Immature natural killer cell (primary cell): ENCODE measurements around the gene NRTN. TPM values are rescaled to one million over a fixed set of nuclear protein-coding genes. Genes with fewer than 3 reads are reported as not detected.
"Not testable (repeated sequence)": the region's sequence is repeated elsewhere in the genome, so short reads cannot be mapped to it uniquely, and the experiment has no call there.

ENCODE experiments used
- DNase-seq, 3 donors: peaks; one replicate each; pipeline ENCODE4 v3.0.0; 2022; ENCODE audit warnings: mixed read lengths in 1 of 3
- H3K27ac Mint-ChIP-seq, 6 donors: one replicate each; pipeline ENCODE4 v1.8.0; 2020; ENCODE audit warnings: mixed read lengths in 6 of 6, mild to moderate bottlenecking in 5 of 6, inconsistent platforms in 4 of 6, moderate library complexity in 3 of 6
- H3K27me3 Mint-ChIP-seq, 3 donors: one replicate each; pipeline ENCODE4 v1.8.0; 2020 to 2021; ENCODE audit warnings: low read depth in 3 of 3, mild to moderate bottlenecking in 3 of 3, mixed read lengths in 3 of 3, moderate library complexity in 3 of 3, inconsistent platforms in 1 of 3
- H3K36me3 Mint-ChIP-seq, 3 donors: one replicate each; pipeline ENCODE4 v1.8.0; 2020; ENCODE audit warnings: mixed read lengths in 3 of 3, inconsistent platforms in 2 of 3, mild to moderate bottlenecking in 2 of 3
- H3K4me1 Mint-ChIP-seq, 2 donors: one replicate each; pipeline ENCODE4 v1.8.0; 2020; ENCODE audit warnings: inconsistent platforms in 2 of 2, mild to moderate bottlenecking in 2 of 2, mixed read lengths in 2 of 2, moderate library complexity in 1 of 2
- H3K4me3 Mint-ChIP-seq, 5 donors: one replicate each; pipeline ENCODE4 v1.8.0; 2020; ENCODE audit warnings: mild to moderate bottlenecking in 5 of 5, mixed read lengths in 5 of 5, inconsistent platforms in 3 of 5, moderate library complexity in 3 of 5
- H3K9me3 Mint-ChIP-seq, 6 donors: one replicate each; pipeline ENCODE4 v1.8.0; 2020; ENCODE audit warnings: mild to moderate bottlenecking in 6 of 6, mixed read lengths in 6 of 6, inconsistent platforms in 4 of 6, moderate library complexity in 3 of 6
- polyA plus RNA-seq, 3 donors: library from polyadenylated mRNA; unstranded; fragments of 300-500 nt; fragmentation: Illumina TruSeq; gene quantifications; one replicate each; pipeline ENCODE4 v1.2.3, GENCODE V29; 2021

NRTN gene
- polyA plus RNA-seq, 3 donors from 2014 or later = 0.56 TPM; not detected in 2

GRCh38 chr19:5864725-5865486 is 60.0 kb downstream of the NRTN start:
- Mint-ChIP-seq H3K27me3 (peaks cover 7 to 14% (median 13%) of the 10 kb centered on the region in 3 donors), H3K9me3 (no peaks in the 10 kb centered on the region), H3K36me3 (no peaks in the 10 kb centered on the region), H3K27ac (peak overlapping the region; percentile 83 to 99 (median 96)), H3K4me1 (peaks cover 18 to 21% of the 10 kb centered on the region in 2 donors), H3K4me3 (peak overlapping the region; percentile 47 to 88 (median 76))
- peak; percentile 49 to 79 (median 70) for DNase-seq

- Mint-ChIP-seq H3K4me1 (peaks cover 18 to 21% of the 10 kb centered on the region in 2 donors), H3K27ac (peak overlapping the region; percentile 83 to 99 (median 96)), H3K4me3 (peak overlapping the region; percentile 62 to 88 (median 75)), H3K36me3 (no peaks in the 10 kb centered on the region), H3K9me3 (no peaks in the 10 kb centered on the region), H3K27me3 (peaks cover 7 to 14% (median 13%) of the 10 kb centered on the region in 3 donors)
- DNase-seq = peak; percentile 55 to 85 (median 76)
Observed at GRCh38 chr19:5865772-5866171, 60.9 kb downstream of the NRTN start.

- Mint-ChIP-seq H3K4me3 (no peak overlapping the region), H3K4me1 (peaks cover 18 to 21% of the 10 kb centered on the region in 2 donors), H3K27ac (peak overlapping the region in 5 of 6 donors; percentile 75 to 93 (median 86)), H3K9me3 (no peaks in the 10 kb centered on the region), H3K36me3 (no peaks in the 10 kb centered on the region), H3K27me3 (peaks cover 7 to 13% (median 12%) of the 10 kb centered on the region in 3 donors)
- DNase-seq = no peak
Observed at GRCh38 chr19:5867201-5868136, 62.6 kb downstream of the NRTN start.

- Mint-ChIP-seq H3K36me3 (no peaks in the 10 kb centered on the region), H3K4me3 (no peak overlapping the region), H3K27ac (peak overlapping the region in 1 of 6 donors; percentile 23), H3K4me1 (peaks cover 1% of the 10 kb centered on the region in 2 donors), H3K9me3 (no peaks in the 10 kb centered on the region), H3K27me3 (peaks cover 1 to 3% (median 1%) of the 10 kb centered on the region in 3 donors)
- DNase-seq = no peak
Observed at GRCh38 chr19:5870986-5871394, 66.1 kb downstream of the NRTN start.

- peaks cover 0 to under 1% (median 0%) of the 10 kb centered on the region in 3 donors for H3K27me3 Mint-ChIP-seq
- no peak overlapping the region for H3K4me3 Mint-ChIP-seq
- no peaks in the 10 kb centered on the region for H3K9me3 Mint-ChIP-seq
- H3K36me3 Mint-ChIP-seq = no peaks in the 10 kb centered on the region
- no peak overlapping the region for H3K27ac Mint-ChIP-seq
- H3K4me1 Mint-ChIP-seq = no peaks in the 10 kb centered on the region
- DNase-seq = no peak
Observed at GRCh38 chr19:5873617-5874199, 68.8 kb downstream of the NRTN start.

- not testable (repeated sequence) for H3K4me3 Mint-ChIP-seq, H3K36me3 Mint-ChIP-seq, H3K9me3 Mint-ChIP-seq, DNase-seq, H3K27me3 Mint-ChIP-seq, H3K4me1 Mint-ChIP-seq
- peak overlapping the region in 1 of 6 donors; percentile 71 for H3K27ac Mint-ChIP-seq
Observed at GRCh38 chr19:5874496-5874895, 69.6 kb downstream of the NRTN start.

- no peaks in the 10 kb centered on the region for H3K36me3 Mint-ChIP-seq
Observed at GRCh38 chr19:5877427-5877826, 72.6 kb downstream of the NRTN start.

GRCh38 chr19:5877882-5878281 is 73.0 kb downstream of the NRTN start:
- peaks cover 1 to 2% (median 2%) of the 10 kb centered on the region in 3 donors for H3K27me3 Mint-ChIP-seq
- H3K9me3 Mint-ChIP-seq = no peaks in the 10 kb centered on the region
- H3K4me3 Mint-ChIP-seq = no peak overlapping the region
- H3K27ac Mint-ChIP-seq = no peak overlapping the region
- no peaks in the 10 kb centered on the region for H3K36me3 Mint-ChIP-seq
- no peak for DNase-seq
- H3K4me1 Mint-ChIP-seq = no peaks in the 10 kb centered on the region

More at GRCh38 chr19:5877427-5877826, 72.6 kb downstream of the NRTN start:
- DNase-seq = no peak
- Mint-ChIP-seq H3K9me3 (no peaks in the 10 kb centered on the region), H3K27ac (no peak overlapping the region), H3K27me3 (peaks cover 1 to 2% (median 2%) of the 10 kb centered on the region in 3 donors), H3K4me1 (no peaks in the 10 kb centered on the region), H3K4me3 (no peak overlapping the region)

Other genes with a start within 250 kb of the NRTN start
- gene TINCR, start 237.1 kb upstream of the NRTN start, polyA plus RNA-seq = under 1 TPM in 1 of 3 donors, not detected in 2; 0.06 TPM
- gene SAFB2, start 182.3 kb upstream of the NRTN start, polyA plus RNA-seq = 10 to 100 TPM; 12.8 to 43.4 (median 19.6) TPM
- gene SAFB, start 182.0 kb upstream of the NRTN start, polyA plus RNA-seq = 100 to 1,000 TPM in 1 of 3 donors, 10 to 100 TPM in 1, 1 to 10 TPM in 1; 6.4 to 103 (median 29.6) TPM
- 100 to 1,000 TPM in 1 of 3 donors, 10 to 100 TPM in 2; 85.1 to 134 (median 98.2) TPM for gene MICOS13, start 124.6 kb upstream of the NRTN start, polyA plus RNA-seq
- gene HSD11B1L, start 124.0 kb upstream of the NRTN start, polyA plus RNA-seq = 1 to 10 TPM; 2.0 to 3.1 (median 2.5) TPM
- gene RPL36, start 114.8 kb upstream of the NRTN start, polyA plus RNA-seq = 1,000 to 10,000 TPM in 1 of 3 donors, 100 to 1,000 TPM in 2; 550 to 1,524 (median 935) TPM
- gene LONP1, start 84.9 kb upstream of the NRTN start, polyA plus RNA-seq = 10 to 100 TPM in 2 of 3 donors, 1 to 10 TPM in 1; 8.4 to 24.2 (median 11.3) TPM
- not detected for gene CATSPERD, start 84.4 kb upstream of the NRTN start, polyA plus RNA-seq
- not detected for gene PRR22, start 20.3 kb upstream of the NRTN start, polyA plus RNA-seq
- 10 to 100 TPM; 21.2 to 42.5 (median 33.4) TPM for gene DUS3L, start 13.9 kb upstream of the NRTN start, polyA plus RNA-seq
- not detected for gene FUT6, start 34.6 kb downstream of the NRTN start, polyA plus RNA-seq
- not detected for gene FUT3, start 46.4 kb downstream of the NRTN start, polyA plus RNA-seq
- not detected for gene FUT5, start 65.5 kb downstream of the NRTN start, polyA plus RNA-seq
- 100 to 1,000 TPM; 329 to 666 (median 378) TPM for gene NDUFA11, start 98.7 kb downstream of the NRTN start, polyA plus RNA-seq
- gene VMAC, start 99.8 kb downstream of the NRTN start, polyA plus RNA-seq = 1 to 10 TPM; 2.2 to 6.5 (median 5.2) TPM
- gene CAPS, start 109.2 kb downstream of the NRTN start, polyA plus RNA-seq = 1 to 10 TPM in 2 of 3 donors, under 1 TPM in 1; 0.32 to 4.1 (median 2.2) TPM
- 10 to 100 TPM in 1 of 3 donors, 1 to 10 TPM in 2; 3.2 to 14.5 (median 4.4) TPM for gene RANBP3, start 173.1 kb downstream of the NRTN start, polyA plus RNA-seq